Measurements from ENCODE around the gene AGBL5. TPM values are rescaled to one million over a fixed set of nuclear protein-coding genes. Genes with fewer than 3 reads are reported as not detected.

Gene AGBL5
- total and polyA plus RNA-seq, 2 of the 13 experiments (the other 11 are each of a cell fraction or from before 2014, with no cell fraction given), result 55.9 to 73.3 TPM

DNA sequence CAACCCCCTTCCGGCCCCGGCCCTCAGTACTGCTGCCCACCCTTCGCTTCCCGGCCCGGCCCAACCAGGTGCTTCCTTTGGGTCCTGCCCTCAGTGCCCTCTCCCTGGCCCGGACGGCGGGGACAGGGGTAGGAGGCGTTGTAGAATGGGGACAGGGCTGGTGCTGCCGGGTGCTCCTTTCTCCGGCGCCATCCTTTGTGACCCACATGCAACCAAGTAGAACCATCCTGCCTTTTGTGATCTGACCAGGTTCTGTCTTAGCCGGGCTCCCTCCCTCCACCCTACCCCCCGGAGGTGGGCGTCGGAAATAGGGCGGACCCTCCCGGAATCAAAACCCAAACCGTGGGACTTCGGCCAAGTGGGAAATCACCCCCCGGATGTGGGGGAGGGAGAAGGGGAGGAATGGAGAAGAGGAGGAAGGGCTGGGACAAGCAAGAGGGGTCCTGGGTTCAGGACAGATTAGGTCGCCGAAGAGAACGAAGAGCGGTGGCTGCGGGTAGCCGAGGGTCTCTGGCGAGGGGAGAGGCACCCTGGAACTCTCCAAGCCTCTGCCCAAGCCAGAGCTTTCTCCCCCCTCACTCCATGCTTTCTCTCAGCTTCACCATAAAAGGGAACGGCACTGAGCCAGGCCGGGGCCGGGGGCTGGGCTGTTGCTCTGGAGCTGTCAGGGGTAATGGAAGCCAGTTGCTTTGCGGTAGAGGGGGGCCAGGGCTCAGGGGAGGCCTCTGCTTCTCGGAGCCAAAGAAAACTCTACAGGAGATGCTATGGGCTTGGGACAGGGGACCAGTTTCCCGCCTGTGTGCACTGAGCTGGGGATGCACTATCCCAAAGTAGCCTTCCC lies 20.7 kb downstream of the AGBL5 start (continued):
- TF ChIP-seq ZNF580 (CRISPR knock-in tag; IDR thresholded peaks at IDR 0.05; ENCODE audit: borderline replicate concordance, low read depth) (peak; percentile 13; the same call in 1 of the 2 replicates), MTERF4 (CRISPR knock-in tag; IDR thresholded peaks at IDR 0.05) (no peak), RBAK (CRISPR knock-in tag; IDR thresholded peaks at IDR 0.05) (no peak), MAFG (CRISPR knock-in tag; IDR thresholded peaks at IDR 0.05) (no peak), KLF11 (CRISPR knock-in tag; IDR thresholded peaks at IDR 0.05) (0 out of 2 replicates have a peak, but pooled peaks have one; percentile 18), ZNF746 (CRISPR knock-in tag; IDR thresholded peaks at IDR 0.05) (peak; percentile 59; the same call in 1 of the 2 replicates), PTBP1 (IDR thresholded peaks at IDR 0.05; ENCODE audit: low read depth, low read length, poor library complexity, severe bottlenecking) (no peak), ZNF546 (CRISPR knock-in tag; conservative IDR thresholded peaks at IDR 0.05) (no peak; the same call in 1 of the 2 replicates), RFXAP (CRISPR knock-in tag; IDR thresholded peaks at IDR 0.05; ENCODE audit: borderline replicate concordance) (no peak), ZMYM2 (CRISPR knock-in tag; IDR thresholded peaks at IDR 0.05) (no peak), PRPF4 (IDR thresholded peaks at IDR 0.05; ENCODE audit: low read depth, low read length, poor library complexity, severe bottlenecking) (no peak), JUN (CRISPR knock-in tag; IDR thresholded peaks at IDR 0.05) (no peak), SMYD3 (CRISPR knock-in tag; IDR thresholded peaks at IDR 0.05) (no peak), ZNF225 (CRISPR knock-in tag; IDR thresholded peaks at IDR 0.05) (peak; percentile 23; the same call in 1 of the 2 replicates), PHF8 (CRISPR knock-in tag; IDR thresholded peaks at IDR 0.05) (no peak; the same call in 1 of the 2 replicates), ZFP91 (CRISPR knock-in tag; IDR thresholded peaks at IDR 0.05; ENCODE audit: borderline replicate concordance) (peak; percentile 42; the same call in 1 of the 2 replicates), MEIS1 (CRISPR knock-in tag; IDR thresholded peaks at IDR 0.05; ENCODE audit: borderline replicate concordance) (peak; percentile 53; the same call in 1 of the 2 replicates)
- TF ChIP-seq, protein P1, sequence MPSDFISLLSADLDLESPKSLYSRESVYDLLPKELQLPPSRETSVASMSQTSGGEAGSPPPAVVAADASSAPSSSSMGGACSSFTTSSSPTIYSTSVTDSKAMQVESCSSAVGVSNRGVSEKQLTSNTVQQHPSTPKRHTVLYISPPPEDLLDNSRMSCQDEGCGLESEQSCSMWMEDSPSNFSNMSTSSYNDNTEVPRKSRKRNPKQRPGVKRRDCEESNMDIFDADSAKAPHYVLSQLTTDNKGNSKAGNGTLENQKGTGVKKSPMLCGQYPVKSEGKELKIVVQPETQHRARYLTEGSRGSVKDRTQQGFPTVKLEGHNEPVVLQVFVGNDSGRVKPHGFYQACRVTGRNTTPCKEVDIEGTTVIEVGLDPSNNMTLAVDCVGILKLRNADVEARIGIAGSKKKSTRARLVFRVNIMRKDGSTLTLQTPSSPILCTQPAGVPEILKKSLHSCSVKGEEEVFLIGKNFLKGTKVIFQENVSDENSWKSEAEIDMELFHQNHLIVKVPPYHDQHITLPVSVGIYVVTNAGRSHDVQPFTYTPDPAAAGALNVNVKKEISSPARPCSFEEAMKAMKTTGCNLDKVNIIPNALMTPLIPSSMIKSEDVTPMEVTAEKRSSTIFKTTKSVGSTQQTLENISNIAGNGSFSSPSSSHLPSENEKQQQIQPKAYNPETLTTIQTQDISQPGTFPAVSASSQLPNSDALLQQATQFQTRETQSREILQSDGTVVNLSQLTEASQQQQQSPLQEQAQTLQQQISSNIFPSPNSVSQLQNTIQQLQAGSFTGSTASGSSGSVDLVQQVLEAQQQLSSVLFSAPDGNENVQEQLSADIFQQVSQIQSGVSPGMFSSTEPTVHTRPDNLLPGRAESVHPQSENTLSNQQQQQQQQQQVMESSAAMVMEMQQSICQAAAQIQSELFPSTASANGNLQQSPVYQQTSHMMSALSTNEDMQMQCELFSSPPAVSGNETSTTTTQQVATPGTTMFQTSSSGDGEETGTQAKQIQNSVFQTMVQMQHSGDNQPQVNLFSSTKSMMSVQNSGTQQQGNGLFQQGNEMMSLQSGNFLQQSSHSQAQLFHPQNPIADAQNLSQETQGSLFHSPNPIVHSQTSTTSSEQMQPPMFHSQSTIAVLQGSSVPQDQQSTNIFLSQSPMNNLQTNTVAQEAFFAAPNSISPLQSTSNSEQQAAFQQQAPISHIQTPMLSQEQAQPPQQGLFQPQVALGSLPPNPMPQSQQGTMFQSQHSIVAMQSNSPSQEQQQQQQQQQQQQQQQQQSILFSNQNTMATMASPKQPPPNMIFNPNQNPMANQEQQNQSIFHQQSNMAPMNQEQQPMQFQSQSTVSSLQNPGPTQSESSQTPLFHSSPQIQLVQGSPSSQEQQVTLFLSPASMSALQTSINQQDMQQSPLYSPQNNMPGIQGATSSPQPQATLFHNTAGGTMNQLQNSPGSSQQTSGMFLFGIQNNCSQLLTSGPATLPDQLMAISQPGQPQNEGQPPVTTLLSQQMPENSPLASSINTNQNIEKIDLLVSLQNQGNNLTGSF (CRISPR knock-in tag; IDR thresholded peaks at IDR 0.05), result no peak; the same call in 1 of the 2 replicates
- TF ChIP-seq, protein P2, sequence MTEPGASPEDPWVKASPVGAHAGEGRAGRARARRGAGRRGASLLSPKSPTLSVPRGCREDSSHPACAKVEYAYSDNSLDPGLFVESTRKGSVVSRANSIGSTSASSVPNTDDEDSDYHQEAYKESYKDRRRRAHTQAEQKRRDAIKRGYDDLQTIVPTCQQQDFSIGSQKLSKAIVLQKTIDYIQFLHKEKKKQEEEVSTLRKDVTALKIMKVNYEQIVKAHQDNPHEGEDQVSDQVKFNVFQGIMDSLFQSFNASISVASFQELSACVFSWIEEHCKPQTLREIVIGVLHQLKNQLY (CRISPR knock-in tag; IDR thresholded peaks at IDR 0.05), result no peak
- TF ChIP-seq, protein P3, sequence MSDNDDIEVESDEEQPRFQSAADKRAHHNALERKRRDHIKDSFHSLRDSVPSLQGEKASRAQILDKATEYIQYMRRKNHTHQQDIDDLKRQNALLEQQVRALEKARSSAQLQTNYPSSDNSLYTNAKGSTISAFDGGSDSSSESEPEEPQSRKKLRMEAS (IDR thresholded peaks at IDR 0.05), result no peak; the same call in 1 of the 2 replicates

All from HepG2 (cell line).